Fibroblast of lung (primary cell): ENCODE data around the gene DLG2. TPM values are rescaled to one million over a fixed set of nuclear protein-coding genes. Genes with fewer than 3 reads are reported as not detected.
A peak's percentile ranks its signal among the peaks of the same experiment; 100 is the strongest.

ENCODE experiments used
- DNase-seq, 2 donors: peaks; one replicate each; pipeline versions ENCODE4 v3.0.0 to v3.0.0-alpha.2; 2010; ENCODE audit warnings: low read depth in 2 of 2
- H2AFZ ChIP-seq: 2 replicates; pipeline ENCODE4 v1.5.1; 2012; ENCODE audit warnings: low read length, control low read depth, inconsistent platforms
- H3K27ac ChIP-seq: 2 replicates; pipeline ENCODE4 v1.5.1; 2011; ENCODE audit warnings: low read length, control low read depth; ENCODE audit not compliant: insufficient read depth
- H3K27me3 ChIP-seq: 2 replicates; pipeline ENCODE4 v1.5.1; 2011; ENCODE audit warnings: mild to moderate bottlenecking, low read length; ENCODE audit not compliant: control insufficient read depth, insufficient read depth
- H3K36me3 ChIP-seq: 2 replicates; pipeline ENCODE4 v1.5.1; 2011; ENCODE audit warnings: low read length; ENCODE audit not compliant: control insufficient read depth, insufficient read depth
- H3K4me1 ChIP-seq: 2 replicates; pipeline ENCODE4 v1.5.1; 2011; ENCODE audit warnings: low read length; ENCODE audit not compliant: control insufficient read depth, insufficient read depth; ENCODE audit errors: extremely low read depth
- H3K4me2 ChIP-seq: 2 replicates; pipeline ENCODE4 v1.5.1; 2011; ENCODE audit warnings: low read length, control low read depth; ENCODE audit not compliant: insufficient read depth; ENCODE audit errors: extremely low read depth
- H3K4me3 ChIP-seq, 4 experiments: fragments of 200-600 bp in 1 of 4; sonication (generic) in 1 of 4; replicated peaks in 1 of 4; 2 replicates each; pipeline ENCODE4 v1.5.1; 2011 to 2016; ENCODE audit warnings: low read length in 4 of 4, low read depth in 3 of 4, mild to moderate bottlenecking in 3 of 4, control low read depth in 2 of 4, inconsistent platforms in 1 of 4, mixed read lengths in 1 of 4; ENCODE audit not compliant: insufficient read depth in 1 of 4; ENCODE audit errors: control extremely low read depth in 1 of 4
- H3K79me2 ChIP-seq: 2 replicates; pipeline ENCODE4 v1.5.1; 2012; ENCODE audit warnings: mild to moderate bottlenecking, low read length, inconsistent platforms; ENCODE audit not compliant: control insufficient read depth, insufficient read depth
- H3K9ac ChIP-seq: 2 replicates; pipeline ENCODE4 v1.5.1; 2011; ENCODE audit warnings: mild to moderate bottlenecking, low read length, control low read depth; ENCODE audit not compliant: insufficient read depth
- H3K9me3 ChIP-seq: 2 replicates; pipeline ENCODE4 v1.5.1; 2012; ENCODE audit warnings: low read depth, low read length; ENCODE audit not compliant: control insufficient read depth, insufficient read depth
- H4K20me1 ChIP-seq: 2 replicates; pipeline ENCODE4 v1.5.1; 2011; ENCODE audit warnings: low read length; ENCODE audit not compliant: control insufficient read depth, insufficient read depth; ENCODE audit errors: extremely low read depth
- CTCF ChIP-seq, 2 donors: IDR thresholded peaks in 1 of 2; conservative IDR thresholded peaks in 1 of 2; 1 replicate in 1 of 2; 2 replicates in 1 of 2; pipeline ENCODE4 v1.5.1; 2011 to 2012; ENCODE audit warnings: low read length in 2 of 2, control low read depth in 1 of 2, inconsistent platforms in 1 of 2, low read depth in 1 of 2, mild to moderate bottlenecking in 1 of 2
- EZH2 ChIP-seq: IDR thresholded peaks from 2 replicates; pipeline ENCODE4 v1.5.1; 2012; ENCODE audit warnings: low read length, control low read depth, mild to moderate bottlenecking; ENCODE audit errors: missing control alignments
- polyA plus RNA-seq, 2 donors: library from polyadenylated mRNA; depleted of rRNA in 1 of 2; stranded (reverse) in 1 of 2; unstranded in 1 of 2; fragments of >200 nt; gene quantifications; 2 replicates each; pipeline ENCODE4 v1.2.1, GENCODE V29; 2011 to 2012; ENCODE audit warnings: missing spikeins in 1 of 2
- total RNA-seq: library from RNA; depleted of rRNA; stranded (reverse); fragments of >200 nt; gene quantifications from 2 replicates; pipeline ENCODE4 v1.2.1, GENCODE V29; 2014

The DLG2 gene
- total and polyA plus RNA-seq, 2 donors (not counting 1 experiment from before 2014, with no cell fraction given): 0.77 to 2.3 TPM

- Histone ChIP-seq H3K27me3 (peaks cover 5% of the 10 kb centered on the region), H3K4me2 (no peak overlapping the region)
Observed at GRCh38 chr11:84721561-84721961, 905.6 kb downstream of the DLG2 start.

DNA sequence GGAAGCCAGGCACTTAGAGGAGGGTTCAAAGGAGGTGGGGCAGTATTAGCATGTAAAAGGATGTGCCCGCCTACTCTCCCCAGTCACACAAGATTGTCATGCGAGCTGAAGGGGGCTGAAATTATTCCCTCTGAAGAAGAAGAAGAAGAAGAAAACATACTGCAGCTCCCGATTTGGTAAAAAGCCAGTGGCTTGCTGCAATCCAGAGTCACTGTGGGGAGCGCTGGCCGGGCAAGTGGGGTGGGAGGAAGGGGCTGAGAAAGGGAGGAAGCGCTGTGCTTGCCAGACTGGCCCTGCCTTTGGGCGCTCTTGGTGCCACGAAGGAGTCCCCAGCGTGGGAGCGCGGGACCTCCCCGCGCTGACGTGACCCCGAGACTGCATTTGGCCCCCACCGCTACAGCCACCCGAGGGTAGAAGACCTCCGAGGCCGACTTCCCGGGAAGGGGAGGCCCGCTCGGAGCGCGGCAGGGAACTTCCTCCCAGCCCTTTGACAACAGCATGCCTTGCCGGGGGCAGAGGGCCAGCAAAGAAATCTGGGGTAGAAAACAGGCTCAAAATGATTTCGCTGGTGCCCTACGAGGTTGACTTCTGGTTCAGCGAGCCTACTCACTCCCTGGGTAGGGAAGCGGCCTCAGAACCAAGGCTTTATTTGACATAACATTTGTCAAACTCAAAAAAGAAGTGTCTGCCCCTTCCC lies 906.3 kb downstream of the DLG2 start:
- Histone ChIP-seq H3K4me2 (no peak overlapping the region), H3K4me1 (no peaks in the 10 kb centered on the region), H3K9me3 (no peaks in the 10 kb centered on the region), H3K27me3 (peaks cover 5% of the 10 kb centered on the region), H3K79me2 (no peaks in the 10 kb centered on the region), H4K20me1 (no peaks in the 10 kb centered on the region), H3K4me3 (peak overlapping the region in 2 of 4 experiments; percentile 29 to 45), H3K36me3 (no peaks in the 10 kb centered on the region), H3K9ac (no peak overlapping the region), H2AFZ (no peak overlapping the region), H3K27ac (no peak overlapping the region)
- TF ChIP-seq EZH2: no peak
- no peak for TF ChIP-seq CTCF (conservative IDR thresholded peaks at IDR 0.05 in 1 of 2, IDR thresholded peaks at IDR 0.05 in 1 of 2; ENCODE audit: low read depth in 1 of 2, low read length in 2 of 2)
- peak; percentile 1 to 12 for DNase-seq

More at GRCh38 chr11:84721561-84721961, 905.6 kb downstream of the DLG2 start:
- H3K27ac ChIP-seq: no peak overlapping the region
- H3K4me3 ChIP-seq: no peak overlapping the region
- no peak for DNase-seq
- H3K9me3 ChIP-seq: no peaks in the 10 kb centered on the region
- no peaks in the 10 kb centered on the region for H3K79me2 ChIP-seq
- no peaks in the 10 kb centered on the region for H4K20me1 ChIP-seq
- TF ChIP-seq CTCF (conservative IDR thresholded peaks at IDR 0.05 in 1 of 2, IDR thresholded peaks at IDR 0.05 in 1 of 2; ENCODE audit: low read depth in 1 of 2, low read length in 2 of 2) (no peak), EZH2 (no peak)
- no peaks in the 10 kb centered on the region for H3K36me3 ChIP-seq
- no peak overlapping the region for H3K9ac ChIP-seq
- H2AFZ ChIP-seq: no peak overlapping the region
- H3K4me1 ChIP-seq: no peaks in the 10 kb centered on the region

GRCh38 chr11:84719935-84720577 lies 907.1 kb downstream of the DLG2 start:
- H4K20me1 ChIP-seq: no peaks in the 10 kb centered on the region
- no peak overlapping the region for H3K27ac ChIP-seq
- peak overlapping the region; percentile 48 for H3K4me2 ChIP-seq
- H3K9ac ChIP-seq: no peak overlapping the region
- H3K79me2 ChIP-seq: no peaks in the 10 kb centered on the region
- H3K9me3 ChIP-seq: no peaks in the 10 kb centered on the region
- TF ChIP-seq CTCF (conservative IDR thresholded peaks at IDR 0.05 in 1 of 2, IDR thresholded peaks at IDR 0.05 in 1 of 2; ENCODE audit: low read depth in 1 of 2, low read length in 2 of 2) (no peak), EZH2 (no peak)
- no peaks in the 10 kb centered on the region for H3K36me3 ChIP-seq
- peak overlapping the region in 2 of 4 experiments; percentile 29 to 45 for H3K4me3 ChIP-seq
- peaks cover 5% of the 10 kb centered on the region for H3K27me3 ChIP-seq
- DNase-seq: no peak
- H3K4me1 ChIP-seq: no peaks in the 10 kb centered on the region
- H2AFZ ChIP-seq: peak overlapping the region; percentile 10
